BLaER1 treated with 17β-estradiol and CSF1 and Interleukin-3, amounts not matched to agents 10 nM and 100 nM (cell line): ENCODE data around the gene ZNF628.

Source experiments
- H3K27ac ChIP-seq, 11 experiments: shearing (Covaris generic); formaldehyde crosslinking; 2 replicates each; pipeline ENCODE4 v1.8.1; 2022
- H3K27me3 ChIP-seq, 11 experiments: shearing (Covaris generic); formaldehyde crosslinking; 2 replicates each; pipeline ENCODE4 v1.8.1; 2022
- H3K36me3 ChIP-seq, 11 experiments: shearing (Covaris generic); formaldehyde crosslinking; 2 replicates each; pipeline ENCODE4 v1.8.1; 2022
- H3K4me1 ChIP-seq, 10 experiments: shearing (Covaris generic); formaldehyde crosslinking; 2 replicates each; pipeline ENCODE4 v1.8.1; 2022
- H3K4me2 ChIP-seq, 11 experiments: shearing (Covaris generic); formaldehyde crosslinking; 2 replicates each; pipeline ENCODE4 v1.8.1; 2022
- H3K4me3 ChIP-seq, 10 experiments: shearing (Covaris generic); formaldehyde crosslinking; 2 replicates each; pipeline ENCODE4 v1.8.1; 2022
- H3K9ac ChIP-seq, 11 experiments: shearing (Covaris generic); formaldehyde crosslinking; 2 replicates each; pipeline ENCODE4 v1.8.1; 2022
- H3K9me3 ChIP-seq, 11 experiments: shearing (Covaris generic); formaldehyde crosslinking; replicated peaks in 1 of 11; 2 replicates each; pipeline ENCODE4 v1.8.1; 2022
- H4K20me1 ChIP-seq, 11 experiments: shearing (Covaris generic); formaldehyde crosslinking; 2 replicates each; pipeline ENCODE4 v1.8.1; 2022
- Cebpa-rat ChIP-seq, 11 experiments: shearing (Covaris generic); IDR thresholded peaks; 2 replicates each; pipeline ENCODE4 v1.8.1; 2022

The ZNF628 gene

DNA sequence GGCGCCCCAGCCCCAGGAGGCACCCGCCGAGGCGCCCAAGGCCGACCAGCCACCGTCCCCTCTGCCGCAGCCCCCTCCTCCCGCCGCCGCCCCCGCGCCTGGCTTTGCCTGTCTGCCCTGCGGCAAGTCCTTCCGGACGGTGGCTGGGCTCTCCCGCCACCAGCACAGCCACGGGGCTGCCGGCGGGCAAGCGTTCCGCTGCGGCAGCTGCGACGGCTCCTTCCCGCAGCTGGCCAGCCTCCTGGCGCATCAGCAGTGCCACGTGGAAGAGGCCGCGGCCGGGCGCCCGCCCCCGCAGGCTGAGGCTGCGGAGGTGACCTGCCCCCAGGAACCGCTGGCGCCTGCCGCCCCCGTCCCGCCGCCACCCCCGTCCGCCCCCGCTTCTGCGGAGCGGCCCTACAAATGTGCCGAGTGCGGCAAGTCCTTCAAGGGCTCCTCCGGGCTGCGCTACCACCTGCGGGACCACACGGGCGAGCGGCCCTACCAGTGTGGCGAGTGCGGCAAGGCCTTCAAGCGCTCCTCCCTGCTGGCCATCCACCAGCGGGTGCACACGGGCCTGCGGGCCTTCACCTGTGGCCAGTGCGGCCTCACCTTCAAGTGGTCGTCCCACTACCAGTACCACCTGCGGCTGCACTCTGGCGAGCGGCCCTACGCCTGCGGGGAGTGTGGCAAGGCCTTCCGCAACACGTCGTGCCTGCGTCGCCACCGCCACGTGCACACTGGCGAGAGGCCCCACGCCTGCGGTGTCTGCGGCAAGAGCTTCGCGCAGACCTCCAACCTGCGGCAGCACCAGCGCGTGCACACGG is 5.9 kb downstream of the ZNF628 start:
- Histone ChIP-seq H3K36me3 (peaks cover 4 to 32% (median 12%) of the 10 kb centered on the region in 11 experiments; a peak in 15 of 22 replicates), H3K4me3 (no peak overlapping the region), H4K20me1 (peaks cover 0 to 56% (median 13%) of the 10 kb centered on the region in 11 experiments; a peak in 14 of 22 replicates), H3K4me2 (no peak overlapping the region), H3K9me3 (no peaks in the 10 kb centered on the region), H3K9ac (no peak overlapping the region), H3K27ac (no peak overlapping the region), H3K4me1 (peaks cover 58 to 67% (median 63%) of the 10 kb centered on the region in 10 experiments), H3K27me3 (no peaks in the 10 kb centered on the region)
- TF ChIP-seq Cebpa-rat (IDR thresholded peaks at IDR 0.05) = no peak

DNA sequence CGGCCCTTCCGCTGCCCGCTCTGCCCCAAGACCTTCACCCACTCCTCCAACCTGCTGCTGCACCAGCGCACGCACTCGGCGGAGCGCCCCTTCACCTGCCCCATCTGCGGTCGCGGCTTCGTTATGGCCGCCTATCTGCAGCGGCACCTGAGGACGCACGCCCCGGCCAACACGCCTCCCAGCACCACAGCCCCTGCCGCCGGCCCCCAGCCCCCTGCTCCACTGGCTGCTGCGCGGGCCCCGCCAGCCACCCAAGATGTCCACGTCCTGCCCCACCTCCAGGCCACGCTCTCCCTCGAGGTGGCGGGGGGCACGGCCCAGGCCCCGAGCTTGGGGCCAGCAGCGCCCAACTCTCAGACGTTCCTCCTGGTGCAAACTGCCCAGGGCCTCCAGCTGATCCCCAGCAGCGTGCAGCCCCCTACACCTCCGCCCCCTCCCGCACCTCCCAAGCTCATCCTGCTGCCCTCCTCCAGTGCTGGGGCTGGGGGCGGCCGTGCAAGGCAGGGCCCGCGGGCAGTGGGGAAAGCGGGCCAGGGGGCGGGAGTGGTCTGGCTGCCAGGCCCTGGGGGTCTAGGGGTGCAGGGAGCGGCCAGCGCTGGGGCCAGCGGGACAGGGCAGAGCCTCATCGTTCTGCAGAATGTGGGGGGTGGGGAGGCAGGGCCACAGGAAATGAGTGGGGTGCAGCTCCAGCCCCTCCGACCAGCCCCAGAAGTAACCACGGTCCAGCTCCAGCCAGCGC is 6.7 kb downstream of the ZNF628 start:
- no peak for TF ChIP-seq Cebpa-rat (IDR thresholded peaks at IDR 0.05)
- H3K36me3 ChIP-seq = peaks cover 4 to 32% (median 12%) of the 10 kb centered on the region in 11 experiments; a peak in 15 of 22 replicates
- peaks cover 0 to 61% (median 12%) of the 10 kb centered on the region in 11 experiments; a peak in 14 of 22 replicates for H4K20me1 ChIP-seq
- H3K4me1 ChIP-seq = peaks cover 57 to 66% (median 62%) of the 10 kb centered on the region in 10 experiments
- H3K27ac ChIP-seq = no peak overlapping the region
- no peaks in the 10 kb centered on the region for H3K27me3 ChIP-seq
- no peak overlapping the region for H3K4me3 ChIP-seq
- H3K4me2 ChIP-seq = peak overlapping the region in 10 of 11 experiments; percentile 89 to 100 (median 97); a peak in 15 of 22 replicates
- H3K9me3 ChIP-seq = no peaks in the 10 kb centered on the region
- H3K9ac ChIP-seq = peak overlapping the region in 4 of 11 experiments; percentile 78 to 83 (median 82); a peak in 4 of 22 replicates

DNA sequence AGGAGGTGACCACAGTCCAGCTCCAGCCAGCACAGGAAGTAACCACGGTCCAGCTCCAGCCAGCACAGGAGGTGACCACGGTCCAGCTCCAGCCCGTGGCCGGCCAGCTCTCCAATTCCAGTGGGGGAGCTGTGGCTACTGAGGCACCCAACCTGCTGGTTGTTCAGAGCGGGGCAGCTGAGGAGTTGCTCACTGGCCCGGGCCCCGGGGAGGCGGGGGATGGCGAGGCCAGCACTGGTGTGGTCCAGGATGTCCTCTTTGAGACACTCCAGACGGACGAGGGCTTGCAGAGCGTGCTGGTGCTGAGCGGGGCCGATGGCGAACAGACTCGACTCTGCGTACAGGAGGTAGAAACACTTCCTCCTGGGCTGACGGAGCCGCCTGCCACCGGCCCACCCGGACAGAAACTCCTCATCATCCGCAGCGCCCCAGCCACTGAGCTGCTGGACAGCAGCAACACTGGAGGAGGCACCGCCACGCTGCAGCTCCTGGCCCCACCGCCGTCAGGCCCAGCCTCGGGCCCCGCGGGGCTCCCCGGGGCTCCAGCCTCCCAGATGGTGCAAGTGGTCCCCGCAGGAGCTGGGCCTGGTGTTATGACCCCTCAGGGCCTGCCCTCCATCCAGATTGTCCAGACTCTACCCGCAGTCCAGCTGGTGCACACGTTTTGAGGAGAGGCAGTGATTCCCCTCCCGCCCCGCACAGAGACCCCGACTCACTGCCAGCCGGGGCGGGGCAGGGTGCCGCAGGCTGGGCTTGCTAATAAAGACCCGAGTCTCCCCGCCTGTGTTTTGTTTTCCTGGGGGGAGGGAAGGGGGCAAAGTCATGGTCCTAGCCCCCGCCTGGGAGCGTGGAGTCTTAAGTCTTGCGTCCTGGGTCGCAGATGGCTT is 7.5 kb downstream of the ZNF628 start:
- Histone ChIP-seq H3K36me3 (peaks cover 4 to 32% (median 12%) of the 10 kb centered on the region in 11 experiments; a peak in 15 of 22 replicates), H3K9ac (peak overlapping the region; percentile 71 to 83 (median 78)), H3K27me3 (no peaks in the 10 kb centered on the region), H3K9me3 (no peaks in the 10 kb centered on the region), H3K4me2 (peak overlapping the region; percentile 89 to 100 (median 96)), H3K4me1 (peaks cover 56 to 64% (median 60%) of the 10 kb centered on the region in 10 experiments), H3K27ac (peak overlapping the region in 10 of 11 experiments; percentile 63 to 80 (median 72); a peak in 19 of 22 replicates), H4K20me1 (peaks cover 0 to 58% (median 8%) of the 10 kb centered on the region in 11 experiments; a peak in 13 of 22 replicates), H3K4me3 (peak overlapping the region; percentile 64 to 79 (median 68))
- no peak for TF ChIP-seq Cebpa-rat (IDR thresholded peaks at IDR 0.05)

DNA sequence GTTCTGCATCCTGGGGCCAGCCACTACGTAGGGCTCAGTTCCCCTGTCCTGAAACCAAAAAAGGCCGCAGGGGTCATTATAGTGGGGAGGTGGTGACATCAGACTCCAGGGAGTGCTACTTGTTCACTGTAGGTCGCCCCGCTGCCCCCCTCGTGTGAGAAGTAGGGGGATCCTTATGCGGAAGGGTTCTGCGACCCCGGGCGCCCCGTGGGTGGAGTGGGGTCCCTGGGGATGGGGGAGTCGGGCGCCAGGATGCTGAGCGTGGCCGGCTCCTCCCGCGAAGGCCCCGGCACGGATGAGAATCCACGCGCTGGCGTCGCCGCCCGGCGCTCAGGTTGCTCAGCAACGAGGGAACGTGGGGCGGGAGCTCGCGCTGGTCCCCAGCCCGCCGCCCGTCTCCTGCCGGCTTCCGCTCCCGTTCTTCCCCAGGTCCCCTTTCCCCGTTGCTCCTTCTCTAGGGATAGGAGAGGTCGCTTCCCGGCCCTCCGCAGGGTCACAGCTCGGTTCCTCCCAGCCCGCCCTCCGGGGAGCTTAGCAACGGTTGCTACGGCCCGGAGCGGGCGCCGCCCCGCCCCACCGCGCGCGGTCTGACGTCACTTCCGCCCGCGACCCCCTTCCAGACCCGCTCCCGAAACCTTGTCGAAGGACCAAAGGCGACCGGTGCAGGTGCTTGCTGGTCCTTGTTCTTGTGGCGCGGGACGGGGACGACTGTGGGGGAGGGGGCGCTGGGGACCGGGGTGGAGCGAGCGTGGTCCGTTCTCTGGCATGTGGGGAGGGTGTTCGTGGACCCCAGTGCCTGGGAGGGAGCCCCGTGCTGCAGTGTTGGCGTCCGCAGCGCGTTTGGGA is 8.4 kb downstream of the ZNF628 start, which contains the start of gene NAT14:
TSS of gene NAT14 (plus strand) at position 596 of the 846 bp plus-strand sequence. CDS start 521 bp downstream, outside the sequence.
- Histone ChIP-seq H3K4me2 (peak within 1 kb of the TSS; percentile 89 to 100 (median 96)), H4K20me1 (peaks cover 0 to 50% (median 3%) of the 10 kb centered on the region in 11 experiments; a peak in 11 of 22 replicates), H3K9ac (peak within 1 kb of the TSS; percentile 71 to 83 (median 78)), H3K36me3 (peaks cover 4 to 32% (median 12%) of the 10 kb centered on the region in 11 experiments; a peak in 15 of 22 replicates), H3K27ac (peak within 1 kb of the TSS; percentile 62 to 80 (median 72)), H3K27me3 (no peaks in the 10 kb centered on the region), H3K9me3 (no peaks in the 10 kb centered on the region), H3K4me1 (peaks cover 51 to 64% (median 59%) of the 10 kb centered on the region in 10 experiments), H3K4me3 (peak within 1 kb of the TSS; percentile 64 to 79 (median 68))
- no peak for TF ChIP-seq Cebpa-rat (IDR thresholded peaks at IDR 0.05)

DNA sequence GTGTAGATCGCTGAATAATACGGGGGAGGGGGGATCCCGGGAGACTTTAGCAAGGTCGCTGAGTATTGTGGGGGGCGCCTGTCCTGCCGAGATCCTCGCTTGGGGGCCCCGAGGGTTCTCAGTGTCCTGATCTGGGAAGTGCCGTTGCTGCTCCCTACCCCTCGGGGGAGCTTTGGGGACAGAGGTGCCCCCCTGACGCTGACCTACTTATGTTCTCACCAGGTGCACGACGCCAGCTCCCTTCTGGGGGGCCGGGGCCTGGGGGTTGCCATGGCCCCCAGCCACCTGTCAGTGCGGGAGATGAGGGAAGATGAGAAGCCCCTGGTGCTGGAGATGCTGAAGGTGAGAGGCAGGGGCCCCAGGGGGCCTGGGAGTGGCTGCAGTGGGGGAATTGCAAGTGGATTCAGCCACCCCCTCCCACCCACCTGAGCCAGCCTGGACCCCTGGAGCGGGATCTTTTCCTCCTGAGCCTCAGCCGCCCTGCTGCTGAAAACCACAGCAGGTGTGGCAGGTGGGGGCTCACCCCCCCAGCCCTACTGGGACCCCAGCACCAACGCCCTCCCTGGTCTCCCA is 9.1 kb downstream of the ZNF628 start:
- no peak for TF ChIP-seq Cebpa-rat (IDR thresholded peaks at IDR 0.05)
- Histone ChIP-seq H3K9me3 (no peaks in the 10 kb centered on the region), H3K4me3 (peak overlapping the region; percentile 64 to 79 (median 68)), H3K4me2 (peak overlapping the region; percentile 89 to 100 (median 96)), H3K27me3 (no peaks in the 10 kb centered on the region), H3K4me1 (peaks cover 51 to 66% (median 59%) of the 10 kb centered on the region in 10 experiments), H3K27ac (peak overlapping the region; percentile 62 to 80 (median 72)), H3K36me3 (peaks cover 4 to 31% (median 12%) of the 10 kb centered on the region in 11 experiments; a peak in 15 of 22 replicates), H4K20me1 (peaks cover 0 to 46% (median 0%) of the 10 kb centered on the region in 11 experiments; a peak in 10 of 22 replicates), H3K9ac (peak overlapping the region; percentile 71 to 83 (median 78))

DNA sequence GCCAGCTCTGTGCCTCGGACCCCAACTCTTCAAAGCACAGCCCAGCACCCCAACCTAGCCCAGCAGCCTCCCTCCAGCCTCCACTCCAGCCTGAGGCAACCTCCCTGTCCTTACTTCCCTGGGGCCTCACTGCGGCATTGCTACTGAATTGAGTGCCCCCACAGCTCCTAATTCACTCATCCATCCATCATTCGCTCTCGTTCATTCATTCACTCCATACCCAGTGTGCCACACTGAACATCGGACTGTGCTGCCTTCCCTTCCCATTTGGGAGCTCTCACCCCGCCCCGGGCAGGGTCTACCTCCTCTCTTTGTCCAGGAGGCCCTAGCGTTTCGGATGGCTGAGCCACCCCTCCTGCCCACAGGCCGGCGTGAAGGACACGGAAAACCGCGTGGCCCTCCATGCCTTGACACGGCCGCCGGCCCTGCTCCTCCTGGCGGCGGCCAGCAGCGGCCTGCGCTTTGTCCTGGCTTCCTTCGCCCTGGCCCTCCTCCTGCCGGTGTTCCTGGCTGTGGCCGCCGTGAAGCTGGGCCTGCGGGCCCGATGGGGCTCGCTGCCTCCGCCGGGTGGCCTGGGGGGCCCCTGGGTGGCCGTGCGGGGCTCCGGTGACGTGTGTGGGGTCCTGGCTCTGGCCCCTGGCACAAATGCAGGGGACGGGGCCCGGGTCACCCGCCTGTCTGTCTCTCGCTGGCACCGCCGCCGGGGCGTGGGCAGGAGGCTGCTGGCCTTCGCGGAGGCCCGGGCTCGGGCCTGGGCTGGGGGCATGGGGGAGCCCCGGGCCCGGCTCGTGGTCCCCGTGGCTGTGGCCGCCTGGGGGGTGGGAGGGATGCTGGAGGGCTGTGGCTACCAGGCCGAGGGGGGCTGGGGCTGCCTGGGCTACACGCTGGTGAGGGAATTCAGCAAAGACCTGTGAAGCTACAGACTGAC is 9.9 kb downstream of the ZNF628 start:
- H3K27me3 ChIP-seq = no peaks in the 10 kb centered on the region
- peak overlapping the region; percentile 64 to 79 (median 68); a peak in 10 of 20 replicates for H3K4me3 ChIP-seq
- H3K36me3 ChIP-seq = peaks cover 2 to 24% (median 12%) of the 10 kb centered on the region in 11 experiments; a peak in 15 of 22 replicates
- peak overlapping the region; percentile 89 to 100 (median 96) for H3K4me2 ChIP-seq
- peaks cover 0 to 38% (median 0%) of the 10 kb centered on the region in 11 experiments; a peak in 9 of 22 replicates for H4K20me1 ChIP-seq
- no peak for TF ChIP-seq Cebpa-rat (IDR thresholded peaks at IDR 0.05)
- H3K27ac ChIP-seq = peak overlapping the region in 10 of 11 experiments; percentile 38 to 80 (median 64); a peak in 18 of 22 replicates
- no peaks in the 10 kb centered on the region for H3K9me3 ChIP-seq
- peak overlapping the region; percentile 51 to 83 (median 78); a peak in 20 of 22 replicates for H3K9ac ChIP-seq
- peaks cover 51 to 72% (median 62%) of the 10 kb centered on the region in 10 experiments for H3K4me1 ChIP-seq
